Endothelial cell of umbilical vein (primary cell): Measurements from ENCODE around the gene ZNF362. TPM values are rescaled to one million over a fixed set of nuclear protein-coding genes. Genes with fewer than 3 reads are reported as not detected.

ENCODE experiments used
- BruUV-seq: library from RNA; stranded (reverse); fragments of 400-500 nt; replicated peaks from 2 replicates; lab custom pipeline; 2021; lab: Mats Ljungman, UMichigan
- CTCF ChIA-PET: fragments of 300-600, 350-600 bp; sonication (Branson Sonifier 250); formaldehyde crosslinking; loops from one replicate; lab custom pipeline; 2021; ENCODE audit warnings: antibody characterized with exemption, inconsistent platforms; lab: Charles Lee
- POLR2A ChIA-PET: fragments of 300-600, 350-600 bp; sonication (Branson Sonifier 250); formaldehyde crosslinking; loops from one replicate; lab custom pipeline; 2021; ENCODE audit warnings: antibody characterized with exemption, inconsistent platforms; lab: Charles Lee
- DNase-seq: peaks from one replicate; pipeline ENCODE4 v3.0.0-alpha.2; 2011; ENCODE audit warnings: low read depth, low spot score
- FAIRE-seq: peaks from 2 replicates; lab custom pipeline; 2011; peaks lifted over from hg19 to GRCh38; lab: Jason Lieb, UNC
- H2AFZ ChIP-seq: 2 replicates; pipeline ENCODE4 v1.6.0; 2012; ENCODE audit warnings: low read depth, low read length, control low read depth, inconsistent platforms
- H3K27ac ChIP-seq: 2 replicates; pipeline ENCODE4 v1.5.1; 2011; ENCODE audit warnings: low read depth, mild to moderate bottlenecking, control low read depth, low read length, moderate library complexity; ENCODE audit not compliant: insufficient read depth
- H3K27me3 ChIP-seq, 2 experiments: 2 replicates each; pipeline versions ENCODE4 v1.6.0 to v1.6.1; 2011; ENCODE audit warnings: low read length in 2 of 2, mixed read lengths in 1 of 2; ENCODE audit not compliant: control insufficient read depth in 2 of 2, insufficient read depth in 2 of 2
- H3K36me3 ChIP-seq, 2 experiments: 2 replicates in 1 of 2; 3 replicates in 1 of 2; pipeline ENCODE4 v1.5.1; 2011; ENCODE audit warnings: low read length in 2 of 2, mild to moderate bottlenecking in 1 of 2, moderate library complexity in 1 of 2; ENCODE audit not compliant: control insufficient read depth in 2 of 2, insufficient read depth in 2 of 2; ENCODE audit errors: extremely low read depth in 1 of 2
- H3K4me1 ChIP-seq: 3 replicates; pipeline ENCODE4 v1.5.1; 2011; ENCODE audit warnings: mild to moderate bottlenecking, low read length; ENCODE audit not compliant: control insufficient read depth, insufficient read depth; ENCODE audit errors: extremely low read depth
- H3K4me2 ChIP-seq: 2 replicates; pipeline ENCODE4 v1.6.1; 2011; ENCODE audit warnings: low read length, control low read depth, mixed read lengths; ENCODE audit not compliant: insufficient read depth
- H3K4me3 ChIP-seq, 3 experiments: fragments of 200-600 bp in 1 of 3; sonication (generic), shearing (Covaris generic) in 1 of 3; replicated peaks in 1 of 3; 2 replicates each; pipeline ENCODE4 v1.5.1; 2011 to 2016; ENCODE audit warnings: control low read depth in 3 of 3, low read length in 3 of 3, mild to moderate bottlenecking in 2 of 3, inconsistent platforms in 1 of 3, low read depth in 1 of 3, moderate library complexity in 1 of 3; ENCODE audit not compliant: insufficient read depth in 1 of 3
- H3K79me2 ChIP-seq: 2 replicates; pipeline ENCODE4 v1.6.0; 2012; ENCODE audit warnings: low read length, inconsistent platforms; ENCODE audit not compliant: control insufficient read depth, insufficient read depth
- H3K9ac ChIP-seq: replicated peaks from 2 replicates; pipeline ENCODE3; 2011; ENCODE audit warnings: low read length, control low read depth; ENCODE audit not compliant: insufficient read depth; ENCODE audit errors: extremely low read depth
- H3K9me1 ChIP-seq: replicated peaks from 3 replicates; pipeline ENCODE4 v1.6.0; 2011; ENCODE audit warnings: mild to moderate bottlenecking, low read length; ENCODE audit not compliant: control insufficient read depth, insufficient read depth; ENCODE audit errors: extremely low read depth
- H3K9me3 ChIP-seq: replicated peaks from 2 replicates; pipeline ENCODE4 v1.5.1; 2012; ENCODE audit warnings: low read length, inconsistent platforms; ENCODE audit not compliant: control insufficient read depth, insufficient read depth
- H4K20me1 ChIP-seq: replicated peaks from 2 replicates; pipeline ENCODE3; 2011; ENCODE audit warnings: mild to moderate bottlenecking, low read length; ENCODE audit not compliant: control insufficient read depth, insufficient read depth; ENCODE audit errors: extremely low read depth
- CTCF ChIP-seq, 2 donors: IDR thresholded peaks; 1 replicate in 1 of 2; 2 replicates in 1 of 2; pipeline ENCODE4 v1.5.1; 2011; ENCODE audit warnings: low read length in 2 of 2, mild to moderate bottlenecking in 2 of 2, moderate library complexity in 2 of 2, control low read depth in 1 of 2, inconsistent platforms in 1 of 2, low read depth in 1 of 2; ENCODE audit not compliant: insufficient read depth in 1 of 2; ENCODE audit errors: extremely low read depth in 1 of 2
- EZH2 ChIP-seq: IDR thresholded peaks from 2 replicates; pipeline ENCODE4 v1.6.1; 2012; ENCODE audit warnings: borderline replicate concordance, low read depth, mild to moderate bottlenecking, moderate library complexity, low read length, inconsistent platforms; ENCODE audit not compliant: severe bottlenecking
- FOS ChIP-seq: IDR thresholded peaks from 2 replicates; pipeline ENCODE4 v1.6.1; 2011; ENCODE audit warnings: mild to moderate bottlenecking, low read length, moderate library complexity, borderline replicate concordance; ENCODE audit not compliant: insufficient read depth
- GATA2 ChIP-seq: IDR thresholded peaks from 2 replicates; pipeline ENCODE4 v1.7.0; 2011; ENCODE audit warnings: low read depth, mild to moderate bottlenecking, moderate library complexity, mixed read lengths, low read length; ENCODE audit not compliant: insufficient read length, insufficient read depth
- JUN ChIP-seq: IDR thresholded peaks from 2 replicates; pipeline ENCODE4 v1.6.1; 2011; ENCODE audit warnings: borderline replicate concordance, low read depth; ENCODE audit not compliant: insufficient read length, insufficient read depth
- MAX ChIP-seq: IDR thresholded peaks from 2 replicates; pipeline ENCODE4 v1.6.1; 2011; ENCODE audit not compliant: insufficient read depth, insufficient read length
- MYC ChIP-seq: IDR thresholded peaks from one replicate; pipeline ENCODE4 v1.6.1; 2011; ENCODE audit warnings: mild to moderate bottlenecking, low read depth, low read length
- POLR2A ChIP-seq: IDR thresholded peaks from 2 replicates; pipeline ENCODE4 v1.6.1; 2012; ENCODE audit warnings: low read depth, mild to moderate bottlenecking, control low read depth, low read length
- POLR2AphosphoS5 ChIP-seq: IDR thresholded peaks from 2 replicates; pipeline ENCODE4 v1.6.1; 2012; ENCODE audit warnings: low read depth, mild to moderate bottlenecking, control low read depth, low read length, moderate library complexity; ENCODE audit not compliant: insufficient read depth
- dilution Hi-C: fragments of 300-500 bp; cut with MboI; formaldehyde crosslinking; loops from one replicate; pipeline ENCODE4 v1.15.0; 2019; ENCODE audit warnings: low sequenced_read_pairs; ENCODE audit not compliant: extremely low pct_ligation_motif_present
- intact Hi-C: fragments of 100-400 bp; cut with micrococcal nuclease; formaldehyde crosslinking; loops from one replicate; pipeline ENCODE4 v1.10.0; 2022
- polyA plus RNA-seq, 4 experiments: library from polyadenylated mRNA; depleted of rRNA in 3 of 4; stranded (reverse) in 3 of 4; unstranded in 1 of 4; fragments of >200 nt; gene quantifications; 2 replicates each; pipeline versions ENCODE4 v1.2.1 to v1.2.3, GENCODE V29; 2011 to 2012; ENCODE audit warnings: missing spikeins in 1 of 4
- total RNA-seq: library from RNA; stranded (reverse); gene quantifications from 2 replicates; pipeline ENCODE4 v1.2.3, GENCODE V29; 2021

The ZNF362 gene
- total and polyA plus RNA-seq, 2 donors (not counting 3 experiments of a cell fraction or from before 2014, with no cell fraction given): 28.4 to 35.3 TPM

- H3K4me3 ChIP-seq: peak overlapping the region; percentile 3 to 95 (median 74)
- H3K4me2 ChIP-seq: peak overlapping the region; percentile 94
- DNase-seq (peak; percentile 48), FAIRE-seq (peak; percentile 50)
- CTCF ChIA-PET: interaction anchor here (0.7 to 2.2 kb wide), 6 partner anchors 9 to 124 kb away, joined by 3 to 7 read pairs (median 3); partner anchors contain the start of gene A3GALT2
- no peaks in the 10 kb centered on the region for H3K9me1 ChIP-seq
- intact Hi-C loops: loop anchor here (1.0 kb wide), 1 partner anchor 125 kb away; the partner anchor contains the start of gene ZSCAN20
- H3K9ac ChIP-seq: peak overlapping the region; percentile 84
- TF ChIP-seq POLR2AphosphoS5: no peak
- no peak for TF ChIP-seq GATA2
- TF ChIP-seq FOS: no peak
- TF ChIP-seq CTCF (IDR thresholded peaks at IDR 0.05; ENCODE audit: extremely low read depth in 1 of 2, insufficient read depth in 1 of 2, low read depth in 1 of 2, low read length in 2 of 2): no peak
- no peak for TF ChIP-seq EZH2
- no peak for TF ChIP-seq MAX
- no peak for TF ChIP-seq MYC
- TF ChIP-seq JUN: no peak
- TF ChIP-seq POLR2A: no peak
- H3K27me3 ChIP-seq: no peaks in the 10 kb centered on the region
- H3K4me1 ChIP-seq: peaks cover 54% of the 10 kb centered on the region
- no TSS peak for BruUV-seq
- H4K20me1 ChIP-seq: peaks cover 2% of the 10 kb centered on the region
- dilution Hi-C loops: no loop called here
- H3K9me3 ChIP-seq: no peaks in the 10 kb centered on the region
- no peaks in the 10 kb centered on the region for H3K36me3 ChIP-seq
- H2AFZ ChIP-seq: no peak overlapping the region
- peak overlapping the region; percentile 94 for H3K27ac ChIP-seq
- peaks cover 65% of the 10 kb centered on the region for H3K79me2 ChIP-seq
- POLR2A ChIA-PET: interaction anchor here (1.3 to 1.6 kb wide), 2 partner anchors 9 to 52 kb away, joined by 3 to 5 read pairs; no protein-coding TSS in a partner anchor
Observed at GRCh38 chr1:33347650-33347992, 91.3 kb downstream of the ZNF362 start.
